ENCODE data around the gene GGA2. TPM values are rescaled to one million over a fixed set of nuclear protein-coding genes. Genes with fewer than 3 reads are reported as not detected.
"Not testable (repeated sequence)": the region's sequence is repeated elsewhere in the genome, so short reads cannot be mapped to it uniquely, and the experiment has no call there.

Gene GGA2
- total RNA-seq, 8 experiments from 2014 or later: 14.3 to 50.0 (median 19.8) TPM

GRCh38 chr16:23478566-23478965 is 31.7 kb downstream of the GGA2 start:
- Histone ChIP-seq H3K4me3 (no peak overlapping the region), H3K4me1 (replicated peaks in 1 of 2) (no peaks in the 10 kb centered on the region), H3K27ac (no peak overlapping the region)
- 86 to 100% (median 100%) methylated on average over 1 of the region's 3 CpGs; no CpG with 5 or more reads in 7 of the 10 experiments for WGBS, 10 experiments
- in situ Hi-C loops (cut with MboI; ENCODE audit: low pct_unique_long_range_greater_than_20kb in 2 of 9, low sequenced_read_pairs in 9 of 9, unreplicated experiment in 9 of 9): loop anchor here in 1 of 9 experiments (25.0 kb wide), 1 partner anchor 91 kb away; no protein-coding TSS in a partner anchor
- no peak for ATAC-seq (replicated peaks in 6 of 8)

GRCh38 chr16:23476289-23476688 is 34.0 kb downstream of the GGA2 start:
- no peak overlapping the region for H3K4me3 ChIP-seq
- in situ Hi-C loops (cut with MboI; ENCODE audit: low pct_unique_long_range_greater_than_20kb in 2 of 9, low sequenced_read_pairs in 9 of 9, unreplicated experiment in 9 of 9): loop anchor here in 1 of 9 experiments (25.0 kb wide), 1 partner anchor 89 kb away; no protein-coding TSS in a partner anchor
- H3K4me1 ChIP-seq (replicated peaks in 1 of 2): no peaks in the 10 kb centered on the region
- WGBS, 10 experiments: 90 to 100% (median 100%) methylated on average over 1 of the region's 1 CpG; no CpG with 5 or more reads in 2 of the 10 experiments
- no peak for ATAC-seq (replicated peaks in 6 of 8)
- H3K27ac ChIP-seq: no peak overlapping the region

GRCh38 chr16:23469814-23470213 is 40.5 kb downstream of the GGA2 start:
- ATAC-seq (replicated peaks in 6 of 8): peak in 1 of 8 experiments; percentile 32
- H3K4me3 ChIP-seq: no peak overlapping the region
- in situ Hi-C loops (cut with MboI; ENCODE audit: low pct_unique_long_range_greater_than_20kb in 2 of 9, low sequenced_read_pairs in 9 of 9, unreplicated experiment in 9 of 9): no loop called here
- H3K4me1 ChIP-seq (replicated peaks in 1 of 2): no peaks in the 10 kb centered on the region
- WGBS, 10 experiments: 67 to 100% (median 93%) methylated on average over 2 to 6 of the region's 6 CpGs; no CpG with 5 or more reads in 6 of the 10 experiments
- H3K27ac ChIP-seq: no peak overlapping the region

GRCh38 chr16:23466162-23466885 is 44.0 kb downstream of the GGA2 start:
- no peak for ATAC-seq (replicated peaks in 6 of 8)
- Histone ChIP-seq H3K4me3 (no peak overlapping the region), H3K27ac (no peak overlapping the region), H3K4me1 (replicated peaks in 1 of 2) (no peaks in the 10 kb centered on the region)
- in situ Hi-C loops (cut with MboI; ENCODE audit: low pct_unique_long_range_greater_than_20kb in 2 of 9, low sequenced_read_pairs in 9 of 9, unreplicated experiment in 9 of 9): no loop called here
- WGBS, 10 experiments: 17 to 100% (median 95%) methylated on average over 1 to 4 of the region's 4 CpGs; no CpG with 5 or more reads in 2 of the 10 experiments

- no peak for ATAC-seq (replicated peaks in 6 of 8)
- 90% methylated on average over 2 of the region's 2 CpGs; no CpG with 5 or more reads in 9 of the 10 experiments for WGBS, 10 experiments
- Histone ChIP-seq H3K27ac (no peak overlapping the region), H3K4me1 (replicated peaks in 1 of 2) (no peaks in the 10 kb centered on the region), H3K4me3 (no peak overlapping the region)
- in situ Hi-C loops (cut with MboI; ENCODE audit: low pct_unique_long_range_greater_than_20kb in 2 of 9, low sequenced_read_pairs in 9 of 9, unreplicated experiment in 9 of 9): no loop called here
Observed at GRCh38 chr16:23465179-23465578, 45.1 kb downstream of the GGA2 start.

- Histone ChIP-seq H3K27ac (no peak overlapping the region), H3K4me3 (no peak overlapping the region), H3K4me1 (replicated peaks in 1 of 2) (no peaks in the 10 kb centered on the region)
- ATAC-seq (replicated peaks in 6 of 8): no peak
- in situ Hi-C loops (cut with MboI; ENCODE audit: low pct_unique_long_range_greater_than_20kb in 2 of 9, low sequenced_read_pairs in 9 of 9, unreplicated experiment in 9 of 9): no loop called here
- 50 to 100% (median 92%) methylated on average over 1 of the region's 1 CpG; no CpG with 5 or more reads in 2 of the 10 experiments for WGBS, 10 experiments
Observed at GRCh38 chr16:23464196-23464595, 46.1 kb downstream of the GGA2 start.

GRCh38 chr16:23462994-23463393 is 47.3 kb downstream of the GGA2 start:
- H3K4me3 ChIP-seq; H3K27ac ChIP-seq; H3K4me1 ChIP-seq (replicated peaks in 1 of 2); in situ Hi-C loops (cut with MboI; ENCODE audit: low pct_unique_long_range_greater_than_20kb in 2 of 9, low sequenced_read_pairs in 9 of 9, unreplicated experiment in 9 of 9): not testable (repeated sequence)
- 83 to 100% (median 100%) methylated on average over 1 to 3 of the region's 6 CpGs; no CpG with 5 or more reads in 6 of the 10 experiments for WGBS, 10 experiments
- ATAC-seq (replicated peaks in 6 of 8): peak in 5 of 8 experiments; percentile 9 to 85 (median 31)

GRCh38 chr16:23453338-23454052 is 56.8 kb downstream of the GGA2 start:
- peak; percentile 10 to 52 (median 37) for ATAC-seq (replicated peaks in 6 of 8)
- Histone ChIP-seq H3K4me3 (peak overlapping the region; percentile 68 to 96 (median 85)), H3K27ac (no peak overlapping the region), H3K4me1 (replicated peaks in 1 of 2) (peaks cover 0 to 4% of the 10 kb centered on the region in 2 donors)
- in situ Hi-C loops (cut with MboI; ENCODE audit: low pct_unique_long_range_greater_than_20kb in 2 of 9, low sequenced_read_pairs in 9 of 9, unreplicated experiment in 9 of 9): no loop called here
- 8 to 92% (median 54%) methylated on average over 3 to 36 of the region's 37 CpGs; no CpG with 5 or more reads in 1 of the 10 experiments for WGBS, 10 experiments

- peak within 1 kb of the TSS; percentile 26 to 82 for H3K27ac ChIP-seq
- WGBS, 10 experiments: 0 to 6% (median 0%) methylated on average over 1 to 26 of the region's 57 CpGs
- ATAC-seq (replicated peaks in 6 of 8): peak; percentile 83 to 95 (median 92)
- H3K4me3 ChIP-seq: peak within 1 kb of the TSS; percentile 68 to 96 (median 85)
- H3K4me1 ChIP-seq (replicated peaks in 1 of 2): peaks cover 0 to 4% of the 10 kb centered on the region in 2 donors
- in situ Hi-C loops (cut with MboI; ENCODE audit: low pct_unique_long_range_greater_than_20kb in 2 of 9, low sequenced_read_pairs in 9 of 9, unreplicated experiment in 9 of 9): no loop called here
Observed at GRCh38 chr16:23452572-23453337, 57.5 kb downstream of the GGA2 start, which contains the start of gene COG7. Gene COG7 (minus strand): TSS chr16:23453189. CDS start chr16:23452994, 195 bp downstream.

- ATAC-seq (replicated peaks in 6 of 8): peak in 5 of 8 experiments; percentile 1 to 10 (median 3)
- Histone ChIP-seq H3K4me1 (replicated peaks in 1 of 2) (peaks cover 0 to 4% of the 10 kb centered on the region in 2 donors), H3K4me3 (peak overlapping the region; percentile 68 to 96 (median 85)), H3K27ac (peak overlapping the region in 1 of 2 donors; percentile 82)
- 0 to 33% (median 4%) methylated on average over 2 to 10 of the region's 10 CpGs; no CpG with 5 or more reads in 3 of the 10 experiments for WGBS, 10 experiments
- in situ Hi-C loops (cut with MboI; ENCODE audit: low pct_unique_long_range_greater_than_20kb in 2 of 9, low sequenced_read_pairs in 9 of 9, unreplicated experiment in 9 of 9): no loop called here
Observed at GRCh38 chr16:23452221-23452571, 58.1 kb downstream of the GGA2 start.

GRCh38 chr16:23448392-23448791 is 61.9 kb downstream of the GGA2 start:
- peak in 3 of 8 experiments; percentile 39 to 73 (median 54) for ATAC-seq (replicated peaks in 6 of 8)
- Histone ChIP-seq H3K27ac (no peak overlapping the region), H3K4me1 (replicated peaks in 1 of 2) (peaks cover 0 to 4% of the 10 kb centered on the region in 2 donors), H3K4me3 (no peak overlapping the region)
- WGBS, 10 experiments: 47 to 100% (median 90%) methylated on average over 1 to 4 of the region's 4 CpGs; no CpG with 5 or more reads in 4 of the 10 experiments
- in situ Hi-C loops (cut with MboI; ENCODE audit: low pct_unique_long_range_greater_than_20kb in 2 of 9, low sequenced_read_pairs in 9 of 9, unreplicated experiment in 9 of 9): loop anchor here in 5 of 9 experiments (25.0 kb wide), 1 partner anchor 261 kb away; the partner anchor contains the start of gene SCNN1G (in 5 of the 5)

GRCh38 chr16:23437542-23437941 is 72.8 kb downstream of the GGA2 start:
- 64 to 100% (median 94%) methylated on average over 1 to 4 of the region's 7 CpGs; no CpG with 5 or more reads in 2 of the 10 experiments for whole genome bisulfite sequencing, 10 experiments
- not testable (repeated sequence) for H3K4me3 ChIP-seq; H3K4me1 ChIP-seq (replicated peaks in 1 of 2); H3K27ac ChIP-seq; ATAC-seq (replicated peaks in 6 of 8)
- in situ Hi-C loops (cut with MboI; ENCODE audit: low pct_unique_long_range_greater_than_20kb in 2 of 9, low sequenced_read_pairs in 9 of 9, unreplicated experiment in 9 of 9): loop anchor here in 5 of 9 experiments (25.0 kb wide), 1 partner anchor 250 kb away; the partner anchor contains the start of gene SCNN1G (in 5 of the 5)

All from motor neuron (in vitro differentiated cells).